Amygdala (tissue), 56 donors: ENCODE data around the gene ADARB2.

ENCODE experiments used
- DNase-seq, 56 donors: peaks; one replicate each; lab custom pipeline; 2025; lab: John Stamatoyannopoulos, UW

ADARB2 gene

GRCh38 chr10:1601406-1601805, 135.9 kb downstream of the ADARB2 start:
- no peak for DNase-seq

- no peak for DNase-seq
Observed at GRCh38 chr10:1600861-1601260, 136.5 kb downstream of the ADARB2 start.

GRCh38 chr10:1598393-1599153, 138.8 kb downstream of the ADARB2 start:
- no peak for DNase-seq

- DNase-seq, result no peak
Observed at GRCh38 chr10:1597370-1598146, 139.8 kb downstream of the ADARB2 start.

GRCh38 chr10:1596482-1597099, 140.7 kb downstream of the ADARB2 start:
- no peak for DNase-seq

- DNase-seq, result no peak
Observed at GRCh38 chr10:1595726-1596125, 141.6 kb downstream of the ADARB2 start.

GRCh38 chr10:1595242-1595600, 142.1 kb downstream of the ADARB2 start:
- DNase-seq, result no peak

- no peak for DNase-seq
Observed at GRCh38 chr10:1594372-1595241, 142.7 kb downstream of the ADARB2 start.

- DNase-seq, result no peak
Observed at GRCh38 chr10:1591742-1592141, 145.6 kb downstream of the ADARB2 start.

GRCh38 chr10:1591045-1591444, 146.3 kb downstream of the ADARB2 start:
- DNase-seq, result no peak

GRCh38 chr10:1589257-1589656, 148.1 kb downstream of the ADARB2 start:
- no peak for DNase-seq

- no peak for DNase-seq
Observed at GRCh38 chr10:1582739-1583138, 154.6 kb downstream of the ADARB2 start.

GRCh38 chr10:1581189-1581588, 156.1 kb downstream of the ADARB2 start:
- no peak for DNase-seq

- DNase-seq, result no peak
Observed at GRCh38 chr10:1579671-1580070, 157.7 kb downstream of the ADARB2 start.

- no peak for DNase-seq
Observed at GRCh38 chr10:1579141-1579491, 158.2 kb downstream of the ADARB2 start.

- DNase-seq, result no peak
Observed at GRCh38 chr10:1578392-1579140, 158.8 kb downstream of the ADARB2 start.

- no peak for DNase-seq
Observed at GRCh38 chr10:1577945-1578344, 159.4 kb downstream of the ADARB2 start.

GRCh38 chr10:1577373-1577770, 160.0 kb downstream of the ADARB2 start:
- peak in 1 of 56 donors; percentile 20 for DNase-seq

GRCh38 chr10:1576467-1577372, 160.6 kb downstream of the ADARB2 start:
- DNase-seq, result no peak
